ENCODE results near the gene HS6ST2.

The HS6ST2 gene

DNA sequence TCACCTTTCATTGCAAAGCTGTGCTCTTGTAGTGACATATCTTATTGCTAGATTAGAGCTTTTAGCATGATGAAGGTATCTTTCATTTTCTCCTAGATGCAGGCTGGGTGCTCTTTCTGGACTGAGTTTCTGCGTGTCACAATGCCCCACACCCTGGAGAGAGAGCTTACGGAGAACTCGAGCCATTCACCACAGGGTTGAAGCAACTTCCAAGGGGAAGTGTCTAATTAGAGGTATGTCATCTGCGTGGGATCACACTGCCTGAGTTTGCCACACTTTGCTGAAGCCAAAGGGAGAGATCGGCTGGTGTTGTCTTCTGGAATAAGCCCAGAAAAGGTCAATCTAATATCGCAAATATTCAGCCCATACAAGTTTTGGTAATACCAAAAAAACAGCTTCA is 290.3 kb downstream of the HS6ST2 start:
- no peak for DNase-seq

DNA sequence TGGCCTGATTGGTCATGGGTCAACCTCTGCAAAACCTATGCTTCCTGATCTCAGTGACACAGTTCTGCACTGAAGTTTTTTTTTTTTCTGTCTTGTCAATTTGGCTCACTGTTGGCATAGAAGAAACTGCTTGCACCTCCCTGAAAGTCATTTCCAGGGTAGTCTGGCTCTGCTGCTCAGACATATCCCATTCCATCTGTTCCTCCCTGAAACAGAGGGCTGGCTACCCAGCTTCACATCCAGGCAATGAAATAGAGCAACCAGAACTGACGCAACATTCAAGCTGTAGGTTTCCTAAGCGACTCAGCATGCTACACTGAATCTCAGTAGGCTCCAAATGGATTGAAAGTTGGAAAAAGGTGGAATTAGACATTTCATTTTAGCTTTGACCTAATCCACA is 292.8 kb downstream of the HS6ST2 start:
- DNase-seq = no peak

DNA sequence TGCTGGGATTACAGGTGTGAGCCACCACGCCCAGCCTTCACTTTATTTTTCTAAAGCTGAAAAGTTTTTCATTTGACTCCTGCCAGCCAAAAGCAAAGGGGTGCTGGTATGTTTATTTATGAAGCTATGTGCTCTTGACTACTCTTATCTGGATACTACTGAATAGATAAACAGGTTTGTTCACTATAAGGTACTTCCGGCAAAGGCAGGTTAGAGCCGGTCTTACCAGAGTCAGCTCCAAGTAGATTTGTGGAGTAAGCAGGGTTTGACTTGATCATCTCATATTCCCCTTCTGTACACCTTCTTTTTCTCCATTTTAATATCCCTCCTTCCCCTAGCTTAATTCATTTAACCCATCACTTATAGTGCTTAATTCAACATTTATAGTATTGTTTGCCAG is 294.2 kb downstream of the HS6ST2 start:
- DNase-seq = no peak

DNA sequence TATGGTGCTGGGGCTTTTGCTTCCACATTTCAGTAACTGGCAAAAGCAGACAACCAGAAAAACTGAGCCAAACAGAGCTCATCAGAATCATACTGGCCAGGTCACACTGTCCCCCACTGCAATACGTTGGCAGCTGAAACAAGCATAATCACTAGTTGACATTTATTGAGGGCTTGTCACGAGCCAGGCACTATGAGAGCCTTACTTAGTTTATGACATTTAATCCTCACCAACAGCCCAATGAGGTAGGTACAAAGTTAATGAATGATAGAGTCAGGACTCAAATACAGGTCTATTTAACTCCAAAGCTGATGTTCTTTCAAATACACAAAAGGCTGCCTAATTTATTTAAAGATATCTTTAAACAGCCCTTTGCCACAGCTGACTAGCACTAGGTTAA is 295.6 kb downstream of the HS6ST2 start:
- no peak for DNase-seq

DNA sequence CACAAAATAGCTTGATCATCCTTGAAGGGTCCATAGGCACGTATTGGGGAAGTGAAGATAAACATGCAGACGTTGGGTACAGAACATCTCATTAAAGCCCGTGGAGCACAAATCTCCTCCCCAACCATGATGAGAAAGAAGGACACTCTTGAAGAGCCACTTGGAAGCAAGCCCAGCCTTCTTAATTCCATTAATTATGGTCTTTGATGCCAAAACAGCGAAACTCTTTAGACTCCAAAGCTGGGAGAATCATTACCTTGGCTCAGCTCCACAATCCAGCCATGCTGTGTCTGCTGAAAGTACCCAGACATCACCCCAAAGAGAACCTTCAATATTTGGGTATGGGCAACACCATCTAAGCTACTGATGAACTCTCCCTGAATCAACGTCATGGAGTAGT is 300.6 kb downstream of the HS6ST2 start:
- DNase-seq = no peak

DNA sequence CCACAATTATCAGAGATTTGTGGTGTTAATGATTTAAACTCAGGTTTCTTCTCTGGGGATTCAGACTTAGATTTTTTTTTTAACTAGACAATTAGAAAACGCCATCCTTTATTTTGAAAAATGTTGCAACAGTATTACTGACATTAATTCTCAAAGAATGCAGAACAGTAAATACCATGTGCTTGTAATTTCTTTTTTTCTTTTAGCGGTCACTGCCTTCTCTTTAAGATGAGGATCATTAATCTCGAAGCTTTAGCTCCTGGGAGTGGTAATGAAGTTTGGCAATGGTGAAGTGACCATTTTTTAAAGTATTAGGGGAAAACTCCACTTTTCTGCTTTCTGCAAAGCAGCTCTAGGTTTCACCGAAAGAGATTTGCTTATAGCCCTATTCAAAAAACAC is 305.6 kb downstream of the HS6ST2 start:
- DNase-seq = peak; percentile 53

DNA sequence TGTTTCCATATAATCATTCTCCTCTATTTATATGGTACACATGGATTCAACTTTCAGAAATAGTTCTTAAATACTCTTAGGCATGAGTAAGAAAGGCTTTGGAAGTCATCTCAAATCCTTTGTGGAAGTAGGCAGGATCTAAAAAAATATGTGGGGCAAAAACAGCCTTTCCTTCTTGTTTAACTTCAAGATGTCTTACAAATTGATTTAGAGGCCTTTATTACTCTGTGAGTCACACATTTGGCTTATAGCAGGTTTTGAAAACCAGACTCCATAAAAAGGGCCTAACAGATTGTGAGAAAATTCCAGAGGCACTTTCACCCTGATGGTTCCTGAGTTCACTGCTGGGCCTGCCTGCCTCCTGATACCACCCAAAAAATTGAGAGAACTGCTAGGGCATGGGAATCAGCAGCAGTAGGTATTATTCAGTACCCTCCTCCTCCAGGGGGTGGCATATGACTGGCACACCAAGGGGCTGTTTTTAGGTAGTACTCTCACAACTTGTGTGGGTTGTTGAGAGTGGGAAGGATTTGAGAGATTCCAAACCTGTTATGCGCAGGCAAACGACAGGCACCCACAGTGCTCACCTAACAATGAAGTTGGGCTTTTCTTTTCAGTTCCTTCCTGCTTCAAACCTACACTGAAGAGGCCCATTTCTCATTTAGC is 306.9 kb downstream of the HS6ST2 start:
- DNase-seq = peak; percentile 87

DNA sequence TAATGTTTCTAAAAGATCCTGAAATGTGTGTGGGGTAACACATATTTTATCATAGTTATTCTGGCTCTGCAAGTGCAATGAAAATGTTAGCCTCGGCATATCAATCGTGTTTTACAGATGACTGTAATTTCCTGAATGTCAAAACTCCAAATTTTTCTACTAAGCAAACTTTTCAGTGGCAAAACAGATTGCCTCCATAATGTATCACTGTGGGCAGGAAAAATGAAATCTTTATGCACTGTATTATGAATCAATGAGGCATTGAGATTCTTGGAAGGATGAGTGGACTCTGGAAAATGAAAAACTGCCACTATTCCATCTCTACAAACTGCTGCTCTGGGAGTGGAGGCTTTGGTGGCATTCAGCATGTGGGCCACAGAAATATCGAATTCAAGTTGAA is 309.5 kb downstream of the HS6ST2 start:
- peak; percentile 83 for DNase-seq

DNA sequence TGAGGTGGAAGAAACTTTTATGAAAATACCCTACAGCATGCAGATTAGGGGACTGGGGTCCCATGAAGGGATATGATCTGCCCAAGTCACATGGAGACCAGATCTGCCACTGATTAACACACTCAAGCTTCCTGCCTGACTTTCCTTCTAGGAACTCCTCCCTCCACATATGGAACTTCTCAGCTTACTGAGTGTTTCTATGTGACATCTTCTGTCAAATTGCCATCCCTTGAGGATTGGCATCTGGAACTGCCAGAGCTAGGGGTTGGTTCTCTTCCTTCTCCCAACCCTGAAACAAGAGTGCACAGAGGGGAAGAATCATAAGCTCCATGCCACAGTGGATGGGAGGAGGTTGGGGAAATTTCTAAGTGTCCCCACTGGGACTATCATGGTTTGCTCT is 319.0 kb downstream of the HS6ST2 start:
- no peak for DNase-seq

DNA sequence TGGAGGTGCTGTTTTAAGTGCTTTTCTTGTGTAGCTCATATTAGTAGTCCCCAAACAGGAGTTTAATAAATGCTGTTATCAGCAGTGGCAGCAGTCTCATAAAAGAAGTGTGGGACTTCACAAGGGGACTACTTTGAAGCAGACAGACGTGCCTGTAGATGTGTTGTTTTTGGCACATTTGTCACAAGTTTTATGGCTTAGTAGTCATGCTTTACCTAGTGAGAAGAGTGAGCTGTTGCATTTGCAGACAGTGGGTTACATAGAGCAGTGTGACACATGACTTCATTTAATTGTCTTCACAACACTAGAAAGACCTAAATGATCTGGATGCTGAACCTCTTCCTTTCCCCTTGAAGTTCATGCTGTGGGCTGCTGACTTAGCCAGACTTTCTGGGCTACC is 320.1 kb downstream of the HS6ST2 start:
- no peak for DNase-seq

DNA sequence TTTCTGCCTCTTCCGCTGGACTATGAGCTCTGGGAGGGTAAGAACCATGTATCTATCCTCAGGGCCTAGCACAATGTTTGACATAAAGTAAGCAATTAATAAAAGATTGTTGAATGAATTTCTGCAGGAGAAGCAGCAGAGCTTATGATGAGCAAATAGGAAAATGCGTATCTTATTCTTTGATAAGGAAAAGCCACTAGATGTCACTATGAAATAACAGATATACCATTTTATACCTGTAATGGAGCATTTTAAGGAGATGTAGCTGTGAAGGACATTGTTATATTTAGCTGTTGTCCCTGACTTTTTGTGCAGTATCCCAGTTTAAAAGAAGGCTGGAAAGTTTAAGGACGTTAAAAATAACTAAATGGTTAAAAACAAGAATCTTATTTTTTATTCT is 322.3 kb downstream of the HS6ST2 start:
- DNase-seq = no peak

DNA sequence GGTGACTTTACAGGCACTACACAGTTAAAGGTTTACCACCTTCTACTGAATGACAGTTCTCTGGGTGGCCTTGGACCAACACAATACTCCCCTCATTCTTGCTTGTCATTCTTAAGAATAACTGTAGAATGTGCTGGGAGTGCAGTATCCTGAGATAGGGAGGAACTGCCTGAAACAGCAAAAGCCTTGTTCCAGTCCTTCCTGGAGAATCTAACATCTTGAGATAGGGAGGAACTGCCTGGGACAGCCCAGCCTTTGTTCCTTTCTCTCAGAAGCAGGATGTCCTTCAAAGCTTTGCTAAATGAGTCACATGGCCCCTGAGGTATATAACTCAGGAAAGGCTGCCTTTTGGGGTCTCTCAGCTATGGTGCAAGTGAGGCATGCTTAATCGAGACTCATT is 323.9 kb downstream of the HS6ST2 start:
- no peak for DNase-seq

DNA sequence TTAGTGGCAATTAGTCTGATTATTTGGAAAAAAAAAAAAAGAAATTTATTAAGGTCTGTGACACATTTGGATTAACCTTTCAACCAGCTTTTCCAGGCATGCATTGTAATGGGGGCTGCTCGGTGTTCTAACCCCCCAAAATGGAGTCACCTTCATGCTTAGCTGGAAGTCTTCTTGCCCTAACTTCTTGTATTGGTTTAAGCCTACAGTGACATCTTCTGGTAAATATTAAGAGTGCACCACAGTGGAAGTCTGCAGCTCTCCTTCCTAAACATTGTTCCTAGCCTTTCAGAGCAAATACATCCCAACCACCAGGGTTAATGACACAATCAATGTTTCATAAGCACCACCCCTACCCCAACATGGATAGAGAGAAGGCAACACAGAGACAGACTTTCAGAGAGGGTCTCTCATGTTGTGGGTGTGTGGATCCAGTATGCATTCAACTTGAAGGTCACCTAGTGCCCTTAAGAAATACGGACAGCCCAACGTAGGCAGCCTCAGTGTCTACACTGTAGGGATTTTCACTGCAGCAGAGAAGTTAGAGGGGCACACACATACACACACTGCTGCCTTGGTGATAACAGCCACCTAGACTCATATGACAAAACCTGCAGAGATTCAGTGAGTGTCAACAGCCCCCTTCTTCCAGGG is 326.7 kb downstream of the HS6ST2 start:
- no peak for DNase-seq

DNA sequence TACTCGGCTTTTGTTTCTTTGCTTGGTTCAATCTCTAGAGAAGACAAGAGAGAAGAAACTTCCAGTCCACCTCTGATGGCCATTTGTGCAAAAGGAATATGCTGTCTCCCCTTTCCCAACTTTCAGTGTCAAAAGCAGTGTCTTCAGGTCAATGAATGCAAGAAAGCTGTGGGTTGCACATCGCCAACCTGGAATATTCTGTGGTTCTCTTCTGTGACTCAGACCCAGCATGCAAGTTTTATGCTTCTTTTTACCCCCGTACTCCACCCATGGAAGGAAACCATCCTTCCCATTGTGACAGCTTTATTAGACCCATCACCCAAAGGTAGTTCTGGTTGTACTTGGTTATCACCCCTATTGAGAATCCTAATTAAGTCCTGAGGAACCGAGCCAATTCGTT is 334.0 kb downstream of the HS6ST2 start:
- DNase-seq = no peak

DNA sequence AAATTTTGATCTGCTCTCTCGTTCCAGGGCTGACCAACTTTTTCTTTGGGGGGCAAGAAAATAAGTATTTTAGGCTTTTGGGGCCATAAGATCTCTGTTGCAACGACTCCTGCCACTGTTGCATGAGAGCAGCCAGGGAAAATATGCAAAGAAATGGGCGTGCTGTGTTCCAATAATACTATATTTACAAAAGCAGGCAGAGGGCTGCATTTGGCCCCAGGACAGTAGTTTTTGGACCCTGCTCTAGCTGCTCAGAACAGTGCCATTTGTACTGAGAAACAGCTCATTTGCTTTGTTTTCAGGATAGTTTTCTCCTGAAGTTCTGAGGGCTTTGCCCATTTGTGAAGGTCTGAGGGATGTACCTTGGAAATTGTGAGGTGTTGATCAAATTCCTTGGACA is 334.5 kb downstream of the HS6ST2 start:
- no peak for DNase-seq

DNA sequence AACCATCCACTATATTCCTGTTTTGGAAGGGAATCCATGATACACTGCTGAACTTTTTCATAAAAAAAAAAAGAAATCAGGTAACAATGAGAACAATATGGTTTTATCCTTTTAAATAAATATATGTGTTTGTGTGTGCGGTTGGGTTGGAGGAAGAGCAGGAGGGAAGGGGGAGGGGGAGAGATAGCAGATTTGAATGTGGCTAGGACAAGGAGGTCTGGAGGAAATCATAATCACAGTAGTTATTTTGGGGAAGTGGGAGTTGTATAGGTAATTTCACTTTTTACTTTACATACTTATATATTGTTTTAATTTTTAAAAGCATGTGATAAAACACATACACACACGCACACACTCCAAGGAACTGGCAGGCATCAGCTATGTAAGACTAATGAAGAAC is 335.1 kb downstream of the HS6ST2 start:
- DNase-seq = no peak

DNA sequence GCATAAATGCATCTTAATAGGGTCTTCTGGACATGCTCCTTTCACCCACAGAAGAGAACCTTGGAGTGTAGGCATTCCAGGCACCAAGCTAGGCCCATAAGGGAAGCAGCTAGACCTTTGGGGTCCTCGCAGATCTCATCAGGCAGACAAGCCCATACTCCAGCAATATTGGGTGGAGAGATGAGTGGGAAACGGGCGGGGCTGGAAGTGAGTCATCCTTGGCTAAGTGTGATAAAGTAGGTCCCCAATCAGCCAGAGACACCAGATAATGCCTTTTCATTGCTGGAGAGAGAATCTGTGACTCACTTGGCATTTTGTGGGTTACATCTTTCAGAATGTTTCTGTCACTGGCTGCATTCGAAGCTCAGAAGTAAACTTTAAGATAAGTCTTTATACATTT is 336.3 kb downstream of the HS6ST2 start:
- peak; percentile 57 for DNase-seq

DNA sequence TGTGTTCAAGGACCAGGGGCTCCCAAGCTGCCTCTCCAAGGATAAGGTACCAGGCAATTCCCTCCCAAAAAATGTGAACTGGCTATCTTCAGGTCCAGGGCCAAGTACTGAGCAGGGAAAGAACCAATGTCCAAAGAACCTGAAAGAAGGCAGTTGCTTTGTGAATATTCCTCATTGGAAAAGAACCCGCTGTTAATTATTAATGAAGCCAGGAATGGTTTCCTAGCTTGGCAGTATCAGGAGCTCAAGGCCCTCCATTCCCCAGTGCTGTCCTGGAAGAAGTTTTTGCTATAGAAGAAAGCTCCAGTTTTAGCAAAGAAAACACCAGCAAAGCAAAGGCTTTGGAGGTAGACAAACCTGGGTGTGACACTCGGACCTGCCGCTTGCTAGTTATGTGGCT is 339.6 kb downstream of the HS6ST2 start:
- DNase-seq = no peak

DNA sequence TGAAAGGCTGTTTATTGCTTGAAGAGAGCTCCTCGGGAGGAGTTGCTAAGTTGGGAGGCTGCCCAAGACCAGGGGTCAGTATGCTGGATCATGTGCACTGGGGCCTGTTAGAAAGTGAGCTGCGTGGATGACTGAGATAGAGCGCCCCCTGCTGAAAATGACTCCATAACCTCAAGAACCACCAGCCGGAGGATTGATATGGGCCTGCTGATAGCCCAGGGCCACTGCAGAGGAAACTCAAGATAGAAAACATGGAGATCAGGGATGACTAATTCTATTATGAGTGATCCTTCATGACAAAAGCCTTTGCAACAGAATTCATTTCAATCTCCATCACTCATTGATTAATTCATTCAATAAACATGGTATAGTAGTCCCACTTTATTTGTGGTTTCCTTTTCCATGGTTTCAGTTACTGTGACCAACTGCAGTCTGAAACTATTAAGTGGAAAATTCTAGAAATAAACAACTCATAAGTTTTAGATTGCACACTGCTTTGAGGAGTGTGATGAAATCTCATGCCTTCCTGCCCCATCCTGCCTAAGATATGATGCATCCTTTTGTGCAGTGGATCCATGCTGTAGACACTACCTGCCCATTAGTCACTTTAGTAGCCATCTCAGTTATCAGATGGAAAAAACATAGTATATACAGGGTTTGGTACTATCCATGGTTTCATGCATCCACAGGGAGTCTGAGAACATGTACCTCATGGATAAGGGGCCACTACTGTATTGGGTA is 342.9 kb downstream of the HS6ST2 start:
- DNase-seq = peak; percentile 8

DNA sequence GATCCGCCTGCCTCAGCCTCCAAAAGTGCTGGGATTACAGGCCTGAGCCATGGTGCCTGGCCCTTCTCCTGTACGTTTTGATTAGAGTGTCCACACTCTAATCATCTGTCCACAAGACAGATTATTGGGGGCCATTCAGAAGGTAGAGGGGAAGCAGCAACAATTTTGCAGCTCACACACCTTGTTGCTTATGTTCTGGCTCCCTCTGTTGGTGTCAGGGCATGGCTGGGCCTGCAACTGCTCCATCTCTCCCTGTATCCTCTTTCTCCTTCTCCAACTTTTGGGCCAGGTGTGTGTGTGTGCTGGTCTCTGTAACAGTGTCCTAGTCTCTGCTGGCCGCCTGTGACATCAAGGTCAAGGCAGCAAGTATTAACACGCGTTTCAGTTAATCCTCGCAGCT is 344.1 kb downstream of the HS6ST2 start:
- no peak for DNase-seq

DNA sequence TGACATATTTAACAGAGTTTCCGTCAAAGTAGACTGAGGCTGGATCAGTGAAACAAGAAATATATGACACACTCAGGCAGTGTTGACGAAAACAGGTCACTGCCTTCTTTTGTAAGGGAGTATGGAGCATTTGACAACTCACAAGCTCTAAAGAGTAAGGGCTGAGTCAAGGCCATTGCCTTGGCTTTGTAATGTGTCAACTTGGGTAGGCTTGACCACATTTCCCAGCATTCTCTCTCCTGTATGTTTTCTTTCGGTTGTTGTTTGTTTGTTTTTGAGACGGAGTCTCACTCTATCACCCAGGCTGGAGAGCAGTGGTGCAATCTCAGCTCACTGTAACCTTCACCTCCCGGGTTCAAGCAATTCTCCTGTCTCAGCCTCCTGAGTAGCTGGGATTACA is 344.6 kb downstream of the HS6ST2 start:
- no peak for DNase-seq

DNA sequence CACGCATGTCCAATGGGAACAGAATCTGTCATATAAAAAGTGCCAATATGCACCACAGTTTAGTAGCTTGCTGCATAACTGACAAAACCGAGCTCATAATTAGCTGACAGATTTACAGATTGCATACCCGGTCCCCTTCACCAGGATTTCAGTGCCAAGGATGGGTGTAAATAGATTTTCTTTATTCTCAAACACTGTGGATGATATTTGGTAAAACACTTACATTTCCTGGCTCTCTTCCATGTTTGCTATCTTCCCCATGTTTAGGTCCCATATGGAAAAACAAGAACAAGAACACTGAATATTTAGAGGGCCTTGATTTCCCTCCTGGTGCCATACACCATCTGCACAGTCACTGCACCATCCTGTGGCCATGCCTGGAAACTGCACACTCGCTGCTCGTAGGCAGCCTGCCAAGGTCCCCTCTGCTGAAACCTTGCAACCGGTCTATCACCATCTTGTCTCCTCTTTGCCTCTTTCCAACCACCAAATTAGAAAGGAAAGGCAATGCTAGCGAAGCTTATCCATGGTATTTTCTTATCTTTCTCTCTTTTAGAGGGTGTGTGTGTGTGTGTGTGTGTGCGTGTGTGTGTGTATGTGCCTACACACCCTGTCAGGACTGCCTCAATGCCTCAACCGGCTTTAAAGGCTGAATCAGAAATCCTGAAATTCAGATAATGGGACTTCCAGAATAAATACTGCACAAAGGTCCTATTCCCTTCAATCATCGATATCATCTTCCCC is 345.4 kb downstream of the HS6ST2 start:
- peak; percentile 20 for DNase-seq

DNA sequence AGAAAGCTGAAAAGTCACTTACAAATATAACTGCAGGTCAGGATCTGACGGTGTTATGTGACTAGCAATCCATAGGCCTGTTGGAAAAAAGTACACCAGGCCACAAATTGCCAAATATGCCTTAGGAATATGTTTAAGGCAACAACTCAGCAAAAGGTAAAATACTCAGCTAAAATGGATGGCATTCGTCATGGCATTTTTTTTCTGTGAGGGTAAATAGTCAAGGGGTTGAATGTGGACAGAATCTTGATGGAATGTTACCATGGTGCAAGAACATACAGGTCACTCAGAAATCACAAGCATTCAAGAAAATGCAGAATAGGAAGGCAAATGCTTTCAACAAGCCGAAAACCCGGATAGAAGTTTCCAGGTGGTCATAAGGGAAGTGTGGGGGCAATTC is 347.9 kb downstream of the HS6ST2 start:
- DNase-seq = no peak

DNA sequence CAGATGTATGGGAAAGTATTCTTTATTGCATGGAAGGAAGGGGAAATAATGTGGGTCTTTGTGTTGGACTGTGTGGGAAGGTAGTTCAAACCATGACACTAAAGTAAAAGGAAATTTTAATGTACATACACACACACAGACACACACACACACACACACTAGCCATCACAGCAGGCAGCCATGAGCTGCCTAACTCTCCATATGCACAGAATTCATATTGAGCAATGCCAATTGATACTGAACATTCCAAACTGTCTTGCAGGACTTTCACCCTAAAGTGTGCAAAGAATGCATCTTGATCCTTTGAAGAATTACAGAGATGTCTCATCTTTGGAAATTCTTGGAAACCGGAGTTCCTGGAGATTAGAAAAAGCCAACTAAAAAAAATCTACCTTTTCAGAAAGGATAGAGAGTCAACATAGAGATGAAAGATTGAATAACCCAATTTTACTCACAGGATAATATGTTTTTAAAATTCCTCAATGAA is 349.0 kb downstream of the HS6ST2 start:
- DNase-seq = peak; percentile 21
